ENCODE results near the gene USP10.
"Not testable (repeated sequence)": the region's sequence is repeated elsewhere in the genome, so short reads cannot be mapped to it uniquely, and the experiment has no call there.

USP10 gene

DNA sequence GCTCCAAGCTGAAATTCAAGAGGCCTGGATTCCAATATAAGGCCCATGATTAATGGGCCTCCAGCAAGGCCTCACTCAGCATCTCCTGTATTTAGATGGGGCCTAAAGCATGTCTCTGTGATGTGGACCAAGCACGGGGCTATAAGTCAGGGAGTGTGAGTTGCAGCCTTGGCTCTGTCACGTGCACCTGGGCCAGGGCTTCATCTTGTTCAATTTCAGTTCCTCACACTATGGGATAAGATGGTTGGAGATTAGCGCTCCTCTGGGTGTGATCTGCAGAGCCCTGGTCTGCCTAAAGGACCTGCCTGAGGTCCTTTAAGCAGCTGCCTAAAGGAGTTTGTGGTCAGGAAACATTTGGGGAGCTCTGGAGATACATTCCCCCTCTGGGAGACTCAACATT is 26.2 kb upstream of the USP10 start:
- DNase-seq, result no peak

GRCh38 chr16:84675423-84675822 is 24.4 kb upstream of the USP10 start:
- no peak for DNase-seq

DNA sequence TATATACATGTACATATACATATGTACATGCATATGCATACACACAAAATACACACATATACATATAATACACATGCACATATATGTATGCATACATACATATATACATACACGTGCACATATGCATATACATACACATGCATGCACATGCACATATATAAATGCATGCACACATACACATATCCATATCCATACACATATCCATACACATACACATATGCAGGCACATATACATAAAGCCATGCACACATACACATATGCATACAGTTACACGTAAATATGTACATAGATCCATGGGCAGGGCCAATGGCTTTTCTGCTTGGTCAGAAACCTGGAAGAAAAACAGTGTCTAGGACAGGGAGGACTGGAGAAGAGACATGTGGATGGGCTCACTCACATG is 23.9 kb upstream of the USP10 start:
- no peak for DNase-seq

DNA sequence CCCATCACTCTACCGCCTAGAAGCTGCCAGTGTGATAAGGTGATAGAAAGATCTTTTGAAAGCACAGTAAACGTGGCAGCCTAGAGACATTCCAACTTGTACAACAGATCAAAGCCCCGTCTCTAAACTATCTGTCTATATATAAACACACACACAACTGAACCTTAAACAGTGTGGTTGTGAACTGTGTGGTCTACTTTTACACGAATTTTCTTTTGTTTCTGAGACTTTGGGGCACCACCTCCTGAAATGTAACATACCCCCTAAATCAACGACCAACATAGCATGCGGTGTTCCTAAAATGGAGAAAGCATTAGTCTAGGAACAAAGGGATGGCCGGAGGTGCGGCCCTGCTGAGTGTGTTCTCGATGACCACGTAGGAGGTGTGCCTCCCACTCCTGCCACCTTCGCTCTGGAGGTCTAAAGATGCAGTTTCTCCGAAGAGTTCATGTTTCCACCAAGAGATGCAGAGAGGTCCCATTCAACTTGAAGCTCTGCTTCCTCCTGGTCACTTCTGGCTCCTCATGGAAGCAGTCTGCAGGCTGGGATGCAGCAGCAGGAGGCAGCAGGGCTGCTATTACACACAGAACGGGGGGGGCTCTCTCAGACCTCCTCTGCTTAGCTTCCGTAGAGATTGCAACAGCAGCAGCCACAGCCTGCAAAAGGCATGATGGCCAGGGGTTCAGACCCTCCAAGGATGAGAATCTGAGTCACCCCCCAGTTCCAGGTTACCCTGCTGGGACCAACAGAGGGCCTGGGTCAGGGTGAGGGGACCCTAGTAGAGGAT is 22.6 kb upstream of the USP10 start:
- no peak for DNase-seq

- DNase-seq, result no peak
These were observed 22.0 kb upstream of the USP10 start for GRCh38 chr16:84677849-84678248.

DNA sequence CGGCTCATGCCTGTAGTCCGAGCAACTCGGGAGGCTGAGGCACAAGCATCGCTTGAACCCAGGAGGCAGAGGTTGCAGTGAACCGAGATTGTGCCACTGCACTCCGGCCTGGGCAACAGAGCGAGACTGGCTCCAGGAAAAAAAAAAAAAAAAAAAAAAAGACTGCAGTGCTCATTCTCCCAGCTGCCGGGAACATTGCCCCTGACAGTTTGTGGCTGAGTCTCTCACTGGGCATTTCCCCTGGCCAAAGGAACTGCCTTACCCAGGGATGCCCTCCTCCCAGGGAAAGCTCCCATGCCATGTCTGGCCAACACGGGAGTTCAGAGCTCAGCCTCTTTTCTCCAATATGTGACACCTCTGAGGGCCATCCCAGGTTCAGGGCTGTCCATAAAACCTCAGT is 21.3 kb upstream of the USP10 start:
- DNase-seq, result no peak

- DNase-seq, result no peak
These were observed 19.5 kb upstream of the USP10 start for GRCh38 chr16:84680165-84680842.

GRCh38 chr16:84680843-84681629 is 18.8 kb upstream of the USP10 start:
- DNase-seq, result no peak

DNA sequence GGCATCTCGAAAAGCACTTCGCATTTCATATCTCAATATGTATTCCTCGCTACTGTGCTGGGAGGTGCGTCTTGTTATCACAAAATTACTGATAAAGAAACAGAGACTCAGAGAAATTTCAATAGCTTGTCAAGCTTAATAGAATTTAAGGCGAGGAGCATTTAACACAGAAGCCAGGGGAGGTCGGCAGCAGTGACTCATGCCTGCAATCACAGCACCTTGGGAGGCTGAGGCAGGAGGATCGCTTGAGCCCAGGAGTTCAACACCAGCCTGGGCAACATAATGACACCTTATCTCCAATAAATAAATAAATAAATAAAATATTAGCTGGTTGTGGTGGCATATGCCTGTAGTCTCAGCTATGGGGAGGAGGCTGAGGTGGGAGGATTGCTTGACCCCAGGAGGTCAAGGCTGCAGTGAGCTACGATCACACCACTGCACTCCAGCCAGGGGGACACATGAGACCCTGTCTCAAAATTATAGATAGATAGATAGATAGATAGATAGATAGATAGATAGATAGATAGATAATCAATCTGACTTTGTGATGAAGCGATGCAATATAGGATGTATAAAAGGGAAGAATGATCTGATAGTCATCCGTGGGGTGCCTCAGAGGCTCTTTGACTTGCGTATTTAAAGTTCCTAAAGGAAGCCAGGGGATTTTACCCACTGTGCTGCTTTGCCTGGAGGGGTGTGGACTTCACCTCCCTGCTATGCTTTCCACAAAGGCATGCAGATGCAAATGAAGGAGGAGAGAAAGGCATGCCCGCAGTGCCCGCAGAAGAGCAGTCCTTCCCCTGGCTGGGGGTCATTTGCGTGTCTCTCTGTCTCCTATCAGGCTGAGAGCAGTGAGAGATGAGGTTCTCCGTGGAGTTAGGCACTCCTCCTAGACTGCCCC is 15.9 kb upstream of the USP10 start:
- DNase-seq, result no peak

GRCh38 chr16:84684592-84684965 is 15.2 kb upstream of the USP10 start:
- no peak for DNase-seq

DNA sequence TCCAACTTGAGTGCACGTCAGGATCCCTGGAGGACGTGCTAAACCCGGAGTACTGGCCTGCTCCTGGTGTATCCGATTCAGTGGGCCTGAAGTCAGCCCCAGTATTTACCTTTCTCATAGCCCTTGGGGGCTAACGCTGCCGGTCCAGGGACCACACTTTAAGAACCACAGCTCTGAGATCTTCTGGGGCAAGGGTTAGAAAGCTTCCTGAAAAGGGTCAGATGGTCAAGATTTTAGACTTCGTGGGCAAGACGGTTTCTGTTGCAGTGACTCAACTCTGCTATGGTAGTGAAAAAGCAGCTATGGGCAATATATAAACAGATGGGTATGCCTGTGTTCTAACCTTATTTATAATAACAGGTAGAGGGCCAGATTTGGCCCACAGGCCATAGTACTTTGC is 14.6 kb upstream of the USP10 start:
- DNase-seq, result no peak

GRCh38 chr16:84686707-84687298 is 13.0 kb upstream of the USP10 start:
- DNase-seq, result no peak

- no peak for DNase-seq
These were observed 12.1 kb upstream of the USP10 start for GRCh38 chr16:84687715-84688114.

DNA sequence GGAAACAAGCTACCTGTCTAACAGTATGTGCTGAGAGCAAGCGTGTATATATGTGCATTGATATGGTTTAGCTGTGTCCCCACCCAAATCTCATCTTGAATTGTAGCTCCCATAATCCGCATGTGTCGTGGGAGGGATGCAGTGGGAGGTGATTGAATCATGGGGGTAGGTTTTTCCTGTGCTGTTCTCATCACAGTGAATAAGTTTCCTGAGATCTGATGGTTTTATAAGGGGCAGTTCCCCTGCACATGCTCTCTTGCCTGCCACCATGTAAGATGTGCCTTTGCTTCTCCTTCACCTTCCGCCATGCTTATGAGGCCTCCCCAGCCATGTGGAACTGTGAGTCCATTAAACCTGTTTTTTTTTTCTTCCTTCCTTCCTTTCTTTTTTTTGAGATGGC is 11.6 kb upstream of the USP10 start:
- DNase-seq, result not testable (repeated sequence)

DNA sequence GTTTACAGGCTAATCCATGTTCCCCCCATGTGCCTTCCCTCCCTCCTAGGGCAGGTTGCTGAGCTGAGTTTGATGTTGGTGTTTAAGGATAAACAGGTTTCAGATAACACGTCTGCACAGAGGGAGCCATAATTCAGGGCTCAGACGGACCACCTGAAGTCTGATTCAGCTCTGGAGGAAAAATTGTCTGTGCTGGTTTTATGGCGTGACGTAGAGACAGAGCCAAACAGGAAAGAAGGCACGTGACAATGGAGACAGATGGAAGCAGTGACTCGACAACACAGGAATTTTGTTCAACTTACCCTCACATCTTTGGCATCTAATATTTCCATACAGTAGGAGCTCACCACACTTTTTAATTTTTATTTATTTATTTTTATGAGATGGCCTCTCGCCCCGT is 10.7 kb upstream of the USP10 start:
- no peak for DNase-seq

DNA sequence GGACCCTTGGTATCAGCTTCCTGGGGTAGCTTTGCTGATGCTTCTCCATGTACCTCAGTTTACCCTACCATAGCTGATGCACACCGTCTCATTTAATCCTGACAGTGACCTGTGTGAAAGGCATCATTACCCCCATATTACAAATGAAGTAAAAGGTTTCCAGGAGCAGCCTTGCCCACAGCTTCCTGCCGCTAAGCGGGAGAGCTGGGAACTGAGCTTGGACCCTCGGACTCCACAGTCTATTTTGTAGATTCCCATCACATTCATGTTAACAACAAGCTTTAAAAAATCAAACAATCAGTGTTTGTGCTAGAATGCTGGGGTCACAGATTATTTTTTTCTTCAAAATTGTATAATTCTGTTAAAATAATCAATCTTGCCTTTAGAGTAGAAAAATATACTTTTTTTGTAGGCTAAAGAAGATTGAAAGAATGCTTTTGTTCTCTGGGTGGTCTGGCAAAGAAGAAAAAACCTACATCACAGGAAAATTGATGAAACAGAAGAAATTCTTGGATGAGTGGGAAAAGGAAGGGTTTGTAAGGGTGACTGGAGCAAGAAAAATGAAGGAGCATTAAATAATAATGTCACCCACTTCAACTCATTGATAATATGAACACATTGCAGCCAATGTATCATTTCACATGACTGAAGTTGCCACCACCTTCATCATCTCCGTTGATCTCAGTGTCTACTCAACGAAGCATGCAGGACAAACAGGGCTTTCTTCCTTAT is 9.5 kb upstream of the USP10 start:
- DNase-seq, result no peak

GRCh38 chr16:84692451-84693214 is 7.2 kb upstream of the USP10 start:
- no peak for DNase-seq

GRCh38 chr16:84693869-84694268 is 5.9 kb upstream of the USP10 start:
- not testable (repeated sequence) for DNase-seq

DNA sequence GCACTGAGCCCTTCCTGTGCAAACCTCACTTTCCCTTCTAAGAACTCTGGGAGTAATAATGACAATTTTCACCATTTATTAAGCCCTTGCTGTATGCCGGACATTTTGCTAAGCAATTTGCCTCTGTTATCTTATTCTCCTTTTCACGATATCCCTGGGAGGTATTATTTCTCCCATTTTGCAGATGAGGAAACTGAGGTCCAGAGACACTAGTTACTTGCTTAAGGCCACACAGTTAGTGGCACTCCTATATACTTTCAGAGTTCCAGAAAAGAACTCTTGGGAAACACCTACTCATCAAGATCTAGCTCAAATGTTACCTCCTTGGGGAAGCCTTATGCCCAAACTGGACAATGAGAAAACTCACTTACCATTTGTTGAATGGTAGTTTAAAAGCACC is 4.8 kb upstream of the USP10 start:
- DNase-seq, result no peak

DNA sequence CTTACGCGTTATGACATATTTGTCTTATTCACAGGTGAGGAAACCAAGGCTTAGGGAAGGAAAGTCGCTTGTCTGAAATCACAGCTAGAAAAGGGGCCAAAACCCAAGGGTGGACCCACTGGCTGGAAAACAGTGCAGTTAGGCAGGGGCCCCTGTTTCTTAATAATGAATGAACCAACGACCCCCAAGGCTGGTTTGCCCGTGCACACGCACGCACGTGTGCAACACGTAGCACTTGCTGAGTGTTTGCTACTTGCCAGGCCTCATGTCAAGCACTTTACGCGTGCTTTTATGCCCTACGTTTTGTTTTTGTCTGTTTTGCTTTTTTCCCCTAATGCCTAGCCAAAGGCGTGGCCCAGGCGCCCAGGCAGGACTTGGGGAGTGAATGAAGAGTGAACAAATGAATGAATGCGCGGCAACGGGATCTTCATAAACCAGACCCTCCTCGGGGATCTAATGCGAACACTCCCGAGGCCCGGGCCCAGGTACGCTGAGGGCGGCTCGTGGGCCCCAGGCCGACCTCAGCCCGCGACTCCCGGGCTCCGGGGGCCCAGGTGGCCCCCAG is 571 bp upstream of the USP10 start:
- no peak for DNase-seq
